8988T (cell line): ENCODE data around the gene ZDHHC17.
"Not testable (repeated sequence)": the region's sequence is repeated elsewhere in the genome, so short reads cannot be mapped to it uniquely, and the experiment has no call there.

Experiments
- DNase-seq: peaks from one replicate; pipeline ENCODE4 v3.0.0; 2011

ZDHHC17 gene, protein sequence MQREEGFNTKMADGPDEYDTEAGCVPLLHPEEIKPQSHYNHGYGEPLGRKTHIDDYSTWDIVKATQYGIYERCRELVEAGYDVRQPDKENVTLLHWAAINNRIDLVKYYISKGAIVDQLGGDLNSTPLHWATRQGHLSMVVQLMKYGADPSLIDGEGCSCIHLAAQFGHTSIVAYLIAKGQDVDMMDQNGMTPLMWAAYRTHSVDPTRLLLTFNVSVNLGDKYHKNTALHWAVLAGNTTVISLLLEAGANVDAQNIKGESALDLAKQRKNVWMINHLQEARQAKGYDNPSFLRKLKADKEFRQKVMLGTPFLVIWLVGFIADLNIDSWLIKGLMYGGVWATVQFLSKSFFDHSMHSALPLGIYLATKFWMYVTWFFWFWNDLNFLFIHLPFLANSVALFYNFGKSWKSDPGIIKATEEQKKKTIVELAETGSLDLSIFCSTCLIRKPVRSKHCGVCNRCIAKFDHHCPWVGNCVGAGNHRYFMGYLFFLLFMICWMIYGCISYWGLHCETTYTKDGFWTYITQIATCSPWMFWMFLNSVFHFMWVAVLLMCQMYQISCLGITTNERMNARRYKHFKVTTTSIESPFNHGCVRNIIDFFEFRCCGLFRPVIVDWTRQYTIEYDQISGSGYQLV

GRCh38 chr12:76763746-76764675 is at the start of gene ZDHHC17:
Gene ZDHHC17, plus strand, starts transcription at chr12:76764115. Its CDS starts 122 bp downstream, at chr12:76764237.
- peak; percentile 57 for DNase-seq

- DNase-seq, result no peak
Measured at GRCh38 chr12:76714415-76714814, 49.5 kb upstream of the ZDHHC17 start.

DNA sequence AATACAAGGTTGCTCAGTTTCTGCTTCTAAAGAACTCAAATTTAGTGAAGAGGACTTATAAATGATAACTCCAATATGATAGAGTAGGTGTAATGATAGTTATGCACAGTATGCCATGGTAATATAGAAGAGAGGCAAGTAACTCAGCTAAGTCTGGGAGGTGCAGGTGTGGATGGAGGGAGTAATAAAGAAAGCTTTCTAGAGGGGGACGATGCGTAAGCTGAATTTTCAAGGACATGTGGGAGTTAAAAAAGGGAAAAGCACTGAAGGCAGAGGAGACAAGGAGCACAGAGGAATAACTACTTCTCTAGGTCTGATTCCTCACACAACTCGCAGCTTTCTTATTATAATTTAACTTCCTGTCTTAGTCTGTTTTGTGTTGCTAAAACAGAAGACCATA is 49.1 kb upstream of the ZDHHC17 start:
- no peak for DNase-seq

DNA sequence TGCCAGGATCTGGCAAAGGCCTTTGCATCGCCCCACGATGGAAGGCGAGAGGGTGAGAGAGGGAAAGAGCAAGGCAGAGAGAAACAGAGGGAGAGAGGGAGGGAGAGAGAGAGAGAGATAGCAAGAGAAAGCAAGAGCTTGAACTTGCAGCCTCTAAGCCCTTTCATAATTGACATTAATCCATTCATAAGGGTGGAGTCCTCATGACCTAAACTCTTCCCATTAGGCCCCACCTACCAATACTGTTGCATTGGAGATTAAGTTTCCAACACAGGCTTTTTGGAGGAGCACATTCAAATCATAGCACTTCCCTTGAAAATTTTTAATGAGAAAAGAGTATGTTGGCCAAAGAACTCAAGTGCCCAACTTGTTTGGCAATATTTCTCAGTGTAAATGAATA is 48.6 kb upstream of the ZDHHC17 start:
- no peak for DNase-seq

- no peak for DNase-seq
Measured at GRCh38 chr12:76717314-76717713, 46.6 kb upstream of the ZDHHC17 start.

GRCh38 chr12:76719171-76720041 is 44.5 kb upstream of the ZDHHC17 start:
- no peak for DNase-seq

DNA sequence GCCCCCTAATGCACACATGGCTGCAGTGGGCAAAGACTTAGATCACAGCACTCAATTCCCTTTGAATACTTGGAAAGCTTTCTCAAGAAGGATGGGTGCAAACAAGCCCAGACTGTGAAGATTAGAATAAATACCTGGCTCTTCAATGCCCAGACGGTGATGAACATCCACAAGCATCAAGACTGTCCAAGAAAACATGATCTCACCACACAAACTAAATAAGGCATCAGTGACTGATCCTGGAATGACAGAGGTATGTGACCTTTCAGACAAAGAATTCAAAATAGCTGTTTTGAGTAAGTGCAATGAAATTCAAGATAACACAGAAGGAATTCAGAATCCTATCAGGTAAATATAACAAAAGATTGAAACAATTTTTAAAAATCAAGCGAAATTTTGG is 43.8 kb upstream of the ZDHHC17 start:
- DNase-seq, result no peak

DNA sequence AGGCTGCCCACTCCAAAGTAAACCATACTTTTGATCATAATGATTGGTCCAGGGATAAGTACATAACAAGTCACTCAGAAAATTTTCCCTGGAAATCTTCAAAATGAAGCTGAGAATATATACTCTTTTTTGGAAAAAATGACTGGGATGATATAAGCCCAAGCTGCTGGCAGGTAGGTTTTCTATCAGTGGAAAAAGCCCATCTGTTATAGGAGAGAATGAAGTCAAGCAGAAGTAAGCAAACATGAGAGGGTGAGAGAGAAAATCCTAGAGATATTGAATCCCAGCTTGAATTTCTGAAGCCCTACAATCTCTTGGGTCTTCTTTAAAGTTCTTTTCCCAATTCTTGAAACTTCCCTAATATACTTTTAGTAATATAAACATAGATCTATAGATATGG is 37.3 kb upstream of the ZDHHC17 start:
- no peak for DNase-seq

DNA sequence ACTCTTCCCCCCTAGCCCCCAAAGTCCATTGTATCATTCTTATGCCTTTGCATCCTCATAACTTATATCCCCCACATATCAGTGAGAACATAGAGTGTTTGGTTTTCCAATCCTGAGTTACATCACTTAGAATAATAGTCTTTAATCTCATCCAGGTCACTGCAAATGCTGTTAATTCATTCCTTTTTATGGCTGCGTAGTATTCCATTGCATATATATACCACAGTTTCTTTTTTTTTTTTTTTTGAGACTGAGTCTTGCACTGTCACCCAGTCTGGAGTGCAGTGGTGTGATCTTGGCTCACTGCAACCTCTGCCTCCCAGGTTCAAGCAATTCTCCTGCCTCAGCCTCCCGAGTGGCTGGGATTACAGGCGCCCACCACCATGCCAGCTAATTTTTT is 31.7 kb upstream of the ZDHHC17 start:
- not testable (repeated sequence) for DNase-seq

GRCh38 chr12:76737689-76738088 is 26.2 kb upstream of the ZDHHC17 start:
- DNase-seq, result not testable (repeated sequence)

DNA sequence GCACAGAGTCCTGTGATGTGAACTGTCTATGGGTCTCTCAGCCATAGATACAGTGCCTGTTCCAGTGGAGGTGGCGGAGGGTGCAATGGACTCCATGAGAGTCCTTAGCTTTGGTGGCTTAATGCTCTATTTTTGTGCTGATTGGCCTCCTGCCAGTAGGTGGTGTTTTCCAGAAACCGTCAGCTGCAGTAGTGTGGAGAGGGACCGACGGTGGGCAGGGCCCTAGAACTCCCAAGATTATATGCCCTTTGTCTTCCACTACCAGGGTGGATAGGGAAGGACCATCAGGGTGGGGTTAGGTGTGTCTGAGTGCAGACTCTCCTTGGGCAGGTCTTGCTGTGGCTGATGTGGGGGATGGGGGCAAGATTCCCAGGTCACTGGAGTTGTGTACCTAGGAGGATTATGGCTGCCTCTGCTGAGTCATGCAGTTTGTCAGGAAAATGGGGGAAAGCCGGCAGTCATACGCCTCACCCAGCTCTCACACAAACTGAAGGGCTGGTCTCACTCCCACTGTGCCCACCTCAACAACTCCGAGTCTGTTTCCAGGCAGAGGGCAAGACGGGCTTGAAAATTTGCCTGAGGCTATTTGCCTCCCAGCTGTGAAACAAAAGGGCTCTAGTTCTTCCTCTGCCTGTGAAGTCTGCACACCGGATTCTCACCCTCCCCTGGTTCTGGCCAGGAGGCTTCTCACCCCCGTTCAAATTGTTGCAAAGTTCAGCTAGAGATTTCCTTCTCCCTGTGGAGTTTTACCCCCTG is 24.9 kb upstream of the ZDHHC17 start:
- no peak for DNase-seq

DNA sequence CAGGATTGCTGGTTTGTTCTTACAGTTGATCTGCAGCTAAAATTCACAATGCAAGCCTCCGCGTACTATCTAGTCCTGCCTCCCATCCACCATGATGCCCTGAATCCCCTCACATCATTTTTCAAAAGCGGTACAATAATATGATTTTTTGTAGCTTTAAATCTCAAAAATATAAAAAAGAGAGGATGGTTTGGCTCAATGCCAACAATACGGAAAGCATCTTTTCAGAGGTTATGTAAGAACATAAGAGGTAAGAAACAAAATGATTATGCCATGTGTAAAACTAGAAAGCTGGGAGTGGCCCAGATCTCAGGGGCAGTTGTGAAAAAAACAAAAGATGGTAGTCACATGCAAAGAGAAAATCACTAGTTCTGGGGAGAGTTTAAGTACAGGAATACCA is 24.0 kb upstream of the ZDHHC17 start:
- no peak for DNase-seq

DNA sequence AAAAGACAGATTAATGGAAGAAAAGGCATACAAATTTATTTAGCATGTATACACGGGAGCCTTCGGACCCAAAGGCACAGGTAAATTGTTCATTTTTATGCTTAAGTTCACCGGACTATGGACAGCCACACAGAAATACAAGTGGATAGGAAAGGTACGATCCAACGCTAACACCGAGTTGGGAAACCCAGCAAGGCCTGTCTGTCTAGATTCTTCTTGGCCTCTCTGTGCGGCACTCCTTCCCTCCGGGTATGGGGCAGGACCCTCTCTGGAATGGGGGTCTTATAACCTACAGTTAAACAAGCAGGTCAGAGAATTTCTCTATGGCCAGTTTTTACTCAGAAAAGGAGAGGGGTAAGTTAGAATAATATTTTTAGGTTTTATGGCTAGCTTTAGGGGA is 23.4 kb upstream of the ZDHHC17 start:
- DNase-seq, result no peak

- DNase-seq, result no peak
Measured at GRCh38 chr12:76745343-76745742, 18.6 kb upstream of the ZDHHC17 start.

DNA sequence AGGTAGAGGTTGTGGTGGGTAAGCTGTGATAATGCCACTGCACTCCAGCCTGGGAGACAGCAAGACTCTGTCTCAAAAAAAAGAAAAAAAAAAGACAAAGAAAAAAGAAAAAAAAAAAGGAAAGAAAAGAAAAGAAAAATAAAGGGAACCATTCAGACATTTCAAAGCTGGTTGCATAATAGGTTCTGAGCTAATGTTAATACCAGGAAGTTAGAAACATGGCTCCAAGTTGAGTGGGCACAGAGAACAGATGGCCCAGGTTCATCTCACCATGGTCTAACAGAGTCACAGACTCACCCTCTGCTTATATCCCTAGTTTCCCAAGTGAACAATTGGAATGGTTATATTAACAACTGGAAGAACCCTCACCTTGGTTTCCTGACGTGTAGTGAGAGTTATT is 17.4 kb upstream of the ZDHHC17 start:
- no peak for DNase-seq

DNA sequence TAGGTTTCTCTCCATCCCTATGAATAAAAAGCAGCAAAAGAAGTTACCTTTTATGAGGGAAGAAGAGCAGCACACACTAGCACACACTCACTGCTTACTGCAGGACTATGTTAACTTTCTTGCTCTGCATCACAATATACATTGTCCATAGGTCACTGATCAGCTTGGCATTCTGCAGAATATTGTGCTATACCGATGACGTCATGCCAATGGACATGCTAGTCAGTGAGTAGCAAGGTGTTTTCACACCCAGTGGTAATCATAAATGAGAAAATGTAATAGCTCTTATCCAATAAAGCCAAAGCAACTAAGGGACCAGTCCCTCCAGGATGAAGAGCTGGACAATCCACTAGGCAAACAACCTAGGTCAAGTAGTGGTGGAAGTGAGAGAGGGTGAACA is 16.7 kb upstream of the ZDHHC17 start:
- no peak for DNase-seq

DNA sequence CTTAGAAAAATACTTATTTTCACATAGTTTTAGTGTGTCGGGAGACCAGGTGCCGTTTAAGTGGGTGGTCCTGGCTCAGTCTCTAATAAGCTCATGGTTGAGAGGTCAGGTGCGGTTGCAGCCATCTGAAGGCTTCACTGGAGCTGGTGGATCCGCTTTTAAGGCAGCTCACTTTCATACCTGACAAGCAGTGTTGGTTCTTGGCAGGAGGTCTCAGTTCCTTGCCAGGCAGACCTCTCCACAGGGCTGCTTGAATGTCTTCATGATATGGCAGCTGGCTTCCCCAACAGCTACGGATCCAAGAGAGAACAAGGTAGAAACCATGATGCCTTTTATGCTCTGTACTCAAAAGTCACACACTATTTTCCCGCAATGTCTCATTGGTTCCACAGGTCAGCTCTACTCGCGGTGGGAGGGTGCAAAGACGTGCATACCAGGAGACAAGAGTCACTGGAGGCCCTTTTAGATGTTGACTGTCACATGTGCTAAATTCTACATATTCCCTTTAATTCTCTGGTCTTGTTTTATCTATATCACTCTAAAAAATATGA is 8.0 kb upstream of the ZDHHC17 start:
- no peak for DNase-seq

GRCh38 chr12:76757694-76758093 is 6.2 kb upstream of the ZDHHC17 start:
- no peak for DNase-seq

GRCh38 chr12:76762601-76762980 is 1.3 kb upstream of the ZDHHC17 start:
- DNase-seq, result no peak

- DNase-seq, result no peak
Measured at GRCh38 chr12:76764856-76765255, 941 bp downstream of the ZDHHC17 start.

DNA sequence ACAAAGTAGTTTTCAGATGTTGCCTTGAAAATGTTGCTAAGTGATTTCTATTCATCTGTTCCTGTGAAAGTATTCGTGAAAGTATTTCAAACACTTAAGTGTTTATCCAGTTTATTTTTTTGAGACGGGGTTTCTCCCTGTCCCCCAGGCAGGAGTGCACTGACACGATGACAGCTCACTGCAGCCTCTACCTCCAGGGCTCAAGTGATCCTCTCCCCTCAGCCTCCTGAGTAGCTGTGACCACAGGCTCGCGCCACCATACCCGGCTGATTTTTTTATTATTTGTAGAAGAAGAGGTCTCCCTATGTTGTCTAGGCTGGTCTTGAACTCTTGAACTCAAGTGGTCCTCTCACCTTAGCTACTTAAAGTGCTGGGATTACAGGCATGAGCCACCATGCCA is 1.7 kb downstream of the ZDHHC17 start:
- DNase-seq, result no peak
